Glutamatergic neuron (in vitro differentiated cells): ENCODE results near the gene ANKRD10. TPM values are rescaled to one million over a fixed set of nuclear protein-coding genes. Genes with fewer than 3 reads are reported as not detected.

ENCODE experiments used
- DNase-seq: peaks from one replicate; pipeline ENCODE4 v3.0.0; 2022
- H3K27ac Mint-ChIP-seq: one replicate; pipeline ENCODE4 v1.8.0; 2020; ENCODE audit warnings: mild to moderate bottlenecking, mixed read lengths, inconsistent platforms; ENCODE audit not compliant: unreplicated experiment
- H3K27me3 Mint-ChIP-seq: one replicate; pipeline ENCODE4 v1.8.0; 2020; ENCODE audit warnings: mild to moderate bottlenecking, moderate library complexity, mixed read lengths, inconsistent platforms; ENCODE audit not compliant: unreplicated experiment
- H3K36me3 Mint-ChIP-seq: one replicate; pipeline ENCODE4 v1.8.0; 2020; ENCODE audit warnings: mild to moderate bottlenecking, mixed read lengths, inconsistent platforms; ENCODE audit not compliant: unreplicated experiment
- H3K4me1 Mint-ChIP-seq: one replicate; pipeline ENCODE4 v1.8.0; 2020; ENCODE audit warnings: mild to moderate bottlenecking, low read depth, mixed read lengths, inconsistent platforms; ENCODE audit not compliant: unreplicated experiment
- H3K4me3 Mint-ChIP-seq: one replicate; pipeline ENCODE4 v1.8.0; 2020; ENCODE audit warnings: mild to moderate bottlenecking, mixed read lengths, inconsistent platforms; ENCODE audit not compliant: unreplicated experiment
- H3K9me3 Mint-ChIP-seq: one replicate; pipeline ENCODE4 v1.8.0; 2020; ENCODE audit warnings: mild to moderate bottlenecking, moderate library complexity, mixed read lengths, inconsistent platforms; ENCODE audit not compliant: unreplicated experiment
- CTCF ChIP-seq: fragments of 200-600 bp; sonication (generic); IDR thresholded peaks from one replicate; pipeline ENCODE4 v1.5.0; 2021; ENCODE audit not compliant: partially characterized antibody, unreplicated experiment
- total RNA-seq: library from RNA; stranded (reverse); fragmentation: NEBNext Ultra II Directional; extraction: Animal tissue kit (Norgen Biotek cat#: 25700); gene quantifications from one replicate; pipeline ENCODE4 v1.2.1, GENCODE V29; 2021; ENCODE audit not compliant: unreplicated experiment

The ANKRD10 gene
- total RNA-seq, 1 donor from 2014 or later = 188 TPM

- Mint-ChIP-seq H3K27ac (no peak overlapping the region), H3K27me3 (no peaks in the 10 kb centered on the region), H3K4me1 (no peaks in the 10 kb centered on the region), H3K9me3 (peaks cover 4% of the 10 kb centered on the region), H3K4me3 (no peak overlapping the region), H3K36me3 (no peaks in the 10 kb centered on the region)
- no peak for TF ChIP-seq CTCF
- no peak for DNase-seq
Observed at GRCh38 chr13:110897014-110897413, 17.9 kb downstream of the ANKRD10 start.

GRCh38 chr13:110894086-110894485 is 20.8 kb downstream of the ANKRD10 start:
- no peak overlapping the region for H3K4me3 Mint-ChIP-seq
- H3K27ac Mint-ChIP-seq = no peak overlapping the region
- DNase-seq = no peak
- no peaks in the 10 kb centered on the region for H3K4me1 Mint-ChIP-seq
- no peaks in the 10 kb centered on the region for H3K36me3 Mint-ChIP-seq
- H3K27me3 Mint-ChIP-seq = no peaks in the 10 kb centered on the region
- TF ChIP-seq CTCF = no peak
- H3K9me3 Mint-ChIP-seq = peaks cover 4% of the 10 kb centered on the region

- no peaks in the 10 kb centered on the region for H3K36me3 Mint-ChIP-seq
- DNase-seq = no peak
- H3K9me3 Mint-ChIP-seq = peaks cover 4% of the 10 kb centered on the region
- no peaks in the 10 kb centered on the region for H3K4me1 Mint-ChIP-seq
- no peak overlapping the region for H3K27ac Mint-ChIP-seq
- no peak for TF ChIP-seq CTCF
- no peaks in the 10 kb centered on the region for H3K27me3 Mint-ChIP-seq
- no peak overlapping the region for H3K4me3 Mint-ChIP-seq
Observed at GRCh38 chr13:110893571-110893970, 21.3 kb downstream of the ANKRD10 start.

GRCh38 chr13:110890279-110891165 is 24.3 kb downstream of the ANKRD10 start:
- Mint-ChIP-seq H3K27me3 (no peaks in the 10 kb centered on the region), H3K4me1 (no peaks in the 10 kb centered on the region), H3K27ac (no peak overlapping the region), H3K4me3 (no peak overlapping the region), H3K9me3 (peaks cover 2% of the 10 kb centered on the region), H3K36me3 (no peaks in the 10 kb centered on the region)
- no peak for TF ChIP-seq CTCF
- DNase-seq = no peak

GRCh38 chr13:110888390-110888789 is 26.5 kb downstream of the ANKRD10 start:
- no peak for TF ChIP-seq CTCF
- no peak for DNase-seq
- Mint-ChIP-seq H3K4me1 (no peaks in the 10 kb centered on the region), H3K9me3 (peaks cover 2% of the 10 kb centered on the region), H3K27me3 (no peaks in the 10 kb centered on the region), H3K36me3 (no peaks in the 10 kb centered on the region), H3K27ac (no peak overlapping the region), H3K4me3 (no peak overlapping the region)
